Colonic mucosa (tissue), 4 donors: Measurements from ENCODE around the gene UNC79. TPM values are rescaled to one million over a fixed set of nuclear protein-coding genes. Genes with fewer than 3 reads are reported as not detected.

Experiments
- DNase-seq: peaks from one replicate; pipeline ENCODE4 v3.0.0-alpha.2; 2020
- H3K27ac ChIP-seq: fragments of 200-600 bp; one replicate; pipeline ENCODE4 v1.8.0; 2021
- H3K27me3 ChIP-seq: fragments of 200-600 bp; one replicate; pipeline ENCODE4 v1.8.0; 2021
- H3K36me3 ChIP-seq: fragments of 200-600 bp; one replicate; pipeline ENCODE4 v1.8.0; 2021
- H3K4me1 ChIP-seq: fragments of 200-600 bp; one replicate; pipeline ENCODE4 v1.8.0; 2021; ENCODE audit warnings: mild to moderate bottlenecking
- H3K4me3 ChIP-seq: fragments of 200-600 bp; one replicate; pipeline ENCODE4 v1.8.0; 2021
- H3K9ac ChIP-seq, 2 donors: one replicate each; pipeline ENCODE4 v1.7.0; 2013; ENCODE audit warnings: control low read depth in 2 of 2, low read depth in 2 of 2, low read length in 2 of 2
- H3K9me3 ChIP-seq: fragments of 200-600 bp; one replicate; pipeline ENCODE4 v1.8.0; 2021
- intact Hi-C: fragments of 100-400 bp; cut with DNase I; formaldehyde crosslinking; loops from one replicate; pipeline ENCODE4 v1.14.1; 2022
- total RNA-seq, 2 donors: library from RNA; stranded (reverse); fragmentation: NEBNext Ultra II Directional in 1 of 2; extraction: Animal tissue kit (Norgen Biotek cat#: 25700) in 1 of 2; gene quantifications; one replicate each; pipeline ENCODE4 v1.2.1, GENCODE V29; 2021
- TF ChIP-seq, protein P1 (sequence below): fragments of 200-600 bp; IDR thresholded peaks from one replicate; pipeline ENCODE4 v1.8.0; 2022; ENCODE audit warnings: antibody characterized with exemption, mild to moderate bottlenecking
- donor health status: healthy.
- donor health status: DM: no; HTN: no; CAD: no.
- donor health status: DM: no; HTN: no; CAD: no.

UNC79 gene
- total RNA-seq, 2 donors from 2014 or later: 0.17 to 0.21 TPM

DNA sequence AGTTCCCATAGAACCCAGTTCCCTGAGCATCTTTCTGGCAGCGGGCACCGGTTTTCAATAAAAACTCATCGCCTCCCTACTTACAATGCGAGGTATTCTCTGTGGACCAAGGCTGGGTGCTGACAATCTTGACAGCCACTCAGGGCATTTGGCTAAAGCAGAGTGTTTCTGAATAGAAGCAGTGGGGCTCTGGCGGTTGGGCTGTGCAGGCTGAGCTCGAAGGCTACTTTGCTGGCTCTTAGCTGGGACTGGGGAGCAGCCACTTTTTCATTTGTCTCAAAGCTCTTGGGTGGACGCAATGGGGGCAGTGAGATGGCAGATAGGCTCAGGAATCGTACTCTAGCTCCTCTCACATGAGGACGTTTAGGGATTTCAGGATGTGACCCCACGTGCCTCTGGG is 151.8 kb downstream of the UNC79 start:
- H3K9me3 ChIP-seq: no peaks in the 10 kb centered on the region
- TF ChIP-seq, protein P1, sequence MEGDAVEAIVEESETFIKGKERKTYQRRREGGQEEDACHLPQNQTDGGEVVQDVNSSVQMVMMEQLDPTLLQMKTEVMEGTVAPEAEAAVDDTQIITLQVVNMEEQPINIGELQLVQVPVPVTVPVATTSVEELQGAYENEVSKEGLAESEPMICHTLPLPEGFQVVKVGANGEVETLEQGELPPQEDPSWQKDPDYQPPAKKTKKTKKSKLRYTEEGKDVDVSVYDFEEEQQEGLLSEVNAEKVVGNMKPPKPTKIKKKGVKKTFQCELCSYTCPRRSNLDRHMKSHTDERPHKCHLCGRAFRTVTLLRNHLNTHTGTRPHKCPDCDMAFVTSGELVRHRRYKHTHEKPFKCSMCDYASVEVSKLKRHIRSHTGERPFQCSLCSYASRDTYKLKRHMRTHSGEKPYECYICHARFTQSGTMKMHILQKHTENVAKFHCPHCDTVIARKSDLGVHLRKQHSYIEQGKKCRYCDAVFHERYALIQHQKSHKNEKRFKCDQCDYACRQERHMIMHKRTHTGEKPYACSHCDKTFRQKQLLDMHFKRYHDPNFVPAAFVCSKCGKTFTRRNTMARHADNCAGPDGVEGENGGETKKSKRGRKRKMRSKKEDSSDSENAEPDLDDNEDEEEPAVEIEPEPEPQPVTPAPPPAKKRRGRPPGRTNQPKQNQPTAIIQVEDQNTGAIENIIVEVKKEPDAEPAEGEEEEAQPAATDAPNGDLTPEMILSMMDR: no peak
- DNase-seq: no peak
- H3K4me3 ChIP-seq: no peak overlapping the region
- H3K4me1 ChIP-seq: no peaks in the 10 kb centered on the region
- H3K27ac ChIP-seq: no peak overlapping the region
- H3K27me3 ChIP-seq: no peaks in the 10 kb centered on the region
- H3K36me3 ChIP-seq: no peaks in the 10 kb centered on the region
- intact Hi-C loops: no loop called here
- no peak overlapping the region for H3K9ac ChIP-seq

DNA sequence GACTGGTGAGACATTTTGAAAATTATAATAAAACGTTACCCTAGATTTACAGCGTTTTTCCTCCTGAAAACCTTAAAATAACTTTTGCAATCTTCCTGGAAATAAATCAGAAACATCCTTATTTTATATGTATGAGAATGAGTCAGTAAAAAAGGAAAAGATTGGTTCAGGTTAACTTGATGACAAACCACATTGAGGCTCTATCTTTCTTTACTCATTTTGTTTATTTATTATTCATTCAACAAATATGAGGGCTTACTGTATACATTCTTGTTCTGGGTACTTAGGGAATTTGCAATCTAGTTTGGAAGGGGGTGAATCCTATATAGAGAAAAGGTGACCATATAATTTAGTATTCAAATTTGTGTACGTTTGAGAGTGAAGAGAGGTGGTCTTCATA is 156.6 kb downstream of the UNC79 start:
- no peak overlapping the region for H3K9ac ChIP-seq
- H3K27ac ChIP-seq: no peak overlapping the region
- TF ChIP-seq, protein P1: no peak
- no peaks in the 10 kb centered on the region for H3K4me1 ChIP-seq
- H3K9me3 ChIP-seq: no peaks in the 10 kb centered on the region
- no peak overlapping the region for H3K4me3 ChIP-seq
- no peaks in the 10 kb centered on the region for H3K36me3 ChIP-seq
- no peak for DNase-seq
- intact Hi-C loops: no loop called here
- no peaks in the 10 kb centered on the region for H3K27me3 ChIP-seq

DNA sequence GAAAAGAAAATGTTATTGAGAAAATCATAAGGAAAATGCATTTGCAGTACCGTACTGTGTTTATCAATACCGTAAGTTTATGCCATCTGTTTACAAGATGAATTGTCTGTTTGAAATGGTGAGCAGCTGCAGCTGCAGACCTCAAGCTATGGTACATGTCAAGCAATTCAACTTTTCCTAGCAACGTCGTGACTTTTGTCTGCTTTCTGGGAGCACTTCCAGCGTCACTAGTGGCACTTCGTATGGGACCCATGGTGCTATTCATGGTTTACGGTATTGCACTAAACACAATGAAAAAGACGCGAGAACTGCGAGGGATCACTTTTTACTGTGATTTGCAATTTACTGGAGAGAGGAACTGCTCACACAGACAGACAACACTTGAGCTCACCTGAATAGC is 160.8 kb downstream of the UNC79 start:
- intact Hi-C loops: no loop called here
- no peak overlapping the region for H3K27ac ChIP-seq
- TF ChIP-seq, protein P1: no peak
- no peak for DNase-seq
- no peaks in the 10 kb centered on the region for H3K4me1 ChIP-seq
- H3K27me3 ChIP-seq: no peaks in the 10 kb centered on the region
- no peak overlapping the region for H3K4me3 ChIP-seq
- H3K36me3 ChIP-seq: no peaks in the 10 kb centered on the region
- H3K9me3 ChIP-seq: no peaks in the 10 kb centered on the region
- no peak overlapping the region for H3K9ac ChIP-seq

DNA sequence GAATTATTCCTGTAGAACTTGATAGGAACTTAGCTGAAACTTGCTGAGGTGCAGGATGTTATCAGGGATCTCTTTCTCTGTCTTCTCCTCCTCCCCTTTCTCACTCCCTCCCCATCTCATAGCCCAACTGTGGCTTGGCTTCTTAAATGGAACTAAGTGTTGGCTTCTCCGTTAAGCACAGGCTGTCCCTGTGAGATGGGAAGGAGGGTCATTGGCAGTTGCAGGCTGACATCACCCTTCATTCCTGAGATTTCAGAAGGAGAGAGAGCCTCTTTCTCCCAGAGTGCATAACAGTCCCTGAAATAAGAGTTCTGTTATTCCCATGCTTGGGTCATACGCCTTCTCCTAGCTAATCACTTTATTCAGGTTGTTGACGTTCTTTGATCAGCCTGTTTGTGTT is 162.0 kb downstream of the UNC79 start:
- H3K9ac ChIP-seq: no peak overlapping the region

DNA sequence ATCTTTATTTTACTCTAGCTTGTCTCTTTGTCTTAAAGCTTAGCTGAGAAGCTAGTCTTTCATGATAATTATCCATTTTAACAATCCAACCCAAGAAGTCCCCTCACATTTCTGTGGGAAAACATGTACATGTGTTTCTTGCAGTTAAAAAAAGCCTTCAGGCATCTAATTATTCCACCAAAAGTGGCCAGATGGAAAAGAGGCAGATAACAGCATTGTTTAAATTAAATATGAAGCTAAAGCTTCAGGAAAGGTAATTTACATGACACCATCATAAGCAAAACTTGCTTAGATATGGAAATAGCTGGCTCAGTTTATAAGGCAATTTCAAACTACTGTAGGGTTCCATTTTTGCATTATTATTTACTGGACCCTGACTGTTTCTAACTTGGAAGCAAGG is 175.4 kb downstream of the UNC79 start:
- H3K27ac ChIP-seq: no peak overlapping the region
- H3K4me3 ChIP-seq: no peak overlapping the region
- TF ChIP-seq, protein P1: no peak
- no peaks in the 10 kb centered on the region for H3K36me3 ChIP-seq
- no peak for DNase-seq
- intact Hi-C loops: no loop called here
- no peaks in the 10 kb centered on the region for H3K4me1 ChIP-seq
- H3K27me3 ChIP-seq: no peaks in the 10 kb centered on the region
- no peak overlapping the region for H3K9ac ChIP-seq
- H3K9me3 ChIP-seq: no peaks in the 10 kb centered on the region

More for the DNA sequence above, 162.0 kb downstream of the UNC79 start:
- Histone ChIP-seq H3K4me1 (no peaks in the 10 kb centered on the region), H3K27ac (no peak overlapping the region), H3K36me3 (no peaks in the 10 kb centered on the region), H3K27me3 (no peaks in the 10 kb centered on the region), H3K9me3 (no peaks in the 10 kb centered on the region), H3K4me3 (no peak overlapping the region)
- intact Hi-C loops: no loop called here
- no peak for DNase-seq
- TF ChIP-seq, protein P1: no peak
